HG03457 (cell line): Measurements from ENCODE around the gene PAM.

Experiments used
- ATAC-seq: cut with Tn5 transposase; IDR thresholded peaks from one replicate; pipeline ENCODE4 v1.9.1; 2021; ENCODE audit warnings: moderate number of reproducible peaks; ENCODE audit not compliant: unreplicated experiment

PAM gene

GRCh38 chr5:102777099-102777498 is 22.0 kb downstream of the PAM start:
- no peak for ATAC-seq

- peak; percentile 46 for ATAC-seq
Observed at GRCh38 chr5:102778478-102778877, 23.4 kb downstream of the PAM start.

- ATAC-seq, result no peak
Observed at GRCh38 chr5:102781359-102781758, 26.3 kb downstream of the PAM start.

- ATAC-seq, result no peak
Observed at GRCh38 chr5:102781786-102782185, 26.7 kb downstream of the PAM start.

DNA sequence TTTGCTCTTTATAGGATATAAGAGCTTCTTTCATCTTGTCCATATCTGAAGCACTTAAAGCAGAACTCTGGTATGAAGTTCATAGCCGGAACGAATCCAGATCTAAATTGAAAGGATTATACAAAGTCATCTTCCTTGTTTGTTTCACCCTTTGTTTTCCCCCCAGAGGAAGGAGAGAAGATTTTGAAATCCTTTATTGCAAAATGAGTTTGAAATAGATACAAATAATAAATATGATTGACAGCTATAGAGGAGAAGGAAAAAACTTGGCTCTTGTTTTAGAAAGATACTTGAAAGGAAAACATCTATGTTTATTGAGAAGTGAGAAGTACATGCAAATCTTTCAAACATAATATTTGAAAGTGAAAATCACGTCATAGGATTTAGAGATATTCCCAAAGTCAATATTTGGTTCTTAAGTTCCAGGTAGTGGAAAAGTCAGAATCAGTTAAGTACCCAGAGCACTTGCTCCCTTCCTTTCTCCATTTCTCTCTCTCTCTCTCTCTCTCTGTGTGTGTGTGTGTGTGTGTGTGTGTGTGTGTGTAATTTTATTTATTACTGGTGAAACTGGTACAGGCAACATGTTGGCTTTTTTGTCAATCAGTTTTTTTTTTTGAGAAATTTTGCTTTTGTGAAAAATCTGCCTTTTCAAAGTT is 27.2 kb downstream of the PAM start:
- ATAC-seq, result no peak

DNA sequence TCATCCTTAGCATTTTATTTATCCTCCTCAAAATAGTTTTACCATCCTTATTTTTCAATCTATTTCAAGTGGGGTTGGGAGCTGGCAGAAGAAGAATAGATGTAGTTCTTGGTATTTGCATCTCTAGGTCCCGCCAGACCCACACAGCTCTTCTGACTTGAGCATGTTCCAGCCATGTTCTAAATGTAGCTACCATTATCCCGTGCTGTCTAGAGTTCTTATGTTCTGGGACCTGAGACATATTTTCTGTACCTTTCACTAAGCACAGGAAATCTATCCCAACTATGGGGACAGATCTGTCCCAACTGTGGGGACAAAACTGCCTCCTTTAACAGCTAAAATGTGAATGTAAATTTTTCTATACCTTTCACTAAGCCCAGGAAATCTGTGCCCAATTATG is 32.0 kb downstream of the PAM start:
- no peak for ATAC-seq

GRCh38 chr5:102788788-102789187 is 33.7 kb downstream of the PAM start:
- ATAC-seq, result no peak

- ATAC-seq, result no peak
Observed at GRCh38 chr5:102789469-102789868, 34.4 kb downstream of the PAM start.

GRCh38 chr5:102790748-102791147 is 35.6 kb downstream of the PAM start:
- ATAC-seq, result no peak

- no peak for ATAC-seq
Observed at GRCh38 chr5:102792705-102793104, 37.6 kb downstream of the PAM start.

- no peak for ATAC-seq
Observed at GRCh38 chr5:102794047-102794446, 38.9 kb downstream of the PAM start.

DNA sequence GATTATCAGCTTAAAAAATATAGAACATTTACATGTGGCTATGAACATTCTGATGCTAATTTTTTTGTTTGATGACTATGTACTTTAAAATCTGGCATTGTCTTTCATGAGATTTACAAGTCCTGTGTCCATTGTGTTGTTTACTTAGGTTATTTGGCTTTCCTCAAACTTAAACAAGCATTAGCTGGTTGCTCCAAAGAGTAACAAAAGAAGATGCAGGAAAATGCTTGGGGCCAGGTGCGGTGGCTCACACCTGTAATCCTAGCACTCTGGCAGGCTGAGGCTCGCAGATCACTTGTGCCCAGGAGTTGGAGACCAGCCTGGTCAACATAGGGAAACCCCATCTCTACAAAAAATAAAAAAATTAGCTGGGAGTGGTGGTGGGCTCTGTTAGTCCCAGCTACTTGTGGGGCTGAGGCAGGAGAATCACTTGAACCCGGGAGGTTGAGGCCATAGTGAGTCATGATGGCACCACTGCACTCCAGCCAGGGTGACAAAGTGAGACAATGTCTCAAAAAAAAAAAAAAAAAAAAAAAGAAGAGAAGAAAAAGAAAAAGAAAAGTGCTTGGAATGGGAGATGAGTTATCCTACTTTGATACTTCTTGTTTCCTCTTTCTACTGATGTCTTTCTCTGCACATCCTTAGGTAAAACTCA is 39.7 kb downstream of the PAM start:
- ATAC-seq, result no peak

DNA sequence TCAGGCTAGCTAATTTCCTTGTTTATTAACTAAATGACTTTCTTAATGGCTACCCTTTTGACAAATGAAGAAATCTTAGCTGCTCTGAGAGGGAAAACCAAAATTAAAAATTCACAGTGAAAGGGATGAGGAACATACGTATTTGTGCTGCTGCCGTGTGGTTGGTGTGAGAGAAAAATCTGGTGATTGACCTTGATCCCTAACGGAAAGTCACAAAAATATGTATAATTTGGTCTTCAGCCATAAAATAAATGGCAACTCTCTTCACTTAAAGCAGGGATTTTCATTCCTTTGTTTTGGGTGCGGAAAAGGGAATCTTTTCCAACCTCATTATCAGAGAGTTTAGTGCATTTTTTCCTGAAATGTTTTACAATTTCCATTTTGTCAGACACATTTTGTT is 40.4 kb downstream of the PAM start:
- ATAC-seq, result no peak

GRCh38 chr5:102796009-102796408 is 40.9 kb downstream of the PAM start:
- no peak for ATAC-seq

DNA sequence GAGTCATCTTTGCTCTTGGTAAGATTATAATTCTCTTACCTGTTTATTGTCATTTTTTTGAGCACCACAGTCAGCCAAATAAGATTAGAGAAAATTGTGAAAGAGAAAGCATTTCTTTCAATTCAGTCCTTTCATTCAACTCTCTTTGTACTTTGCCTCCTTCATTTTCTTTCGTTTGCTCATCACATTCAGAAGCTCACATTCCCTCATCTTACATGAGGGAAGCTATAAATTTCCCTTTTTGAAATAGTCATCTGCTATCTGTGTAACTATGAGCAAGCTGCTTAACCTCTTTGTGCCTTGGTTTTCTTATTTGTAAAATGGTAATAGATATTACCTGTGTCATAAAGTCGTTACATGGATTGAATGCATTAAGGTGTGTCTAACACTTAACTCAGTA is 41.4 kb downstream of the PAM start:
- ATAC-seq, result no peak

GRCh38 chr5:102797322-102797884 is 42.3 kb downstream of the PAM start:
- no peak for ATAC-seq

DNA sequence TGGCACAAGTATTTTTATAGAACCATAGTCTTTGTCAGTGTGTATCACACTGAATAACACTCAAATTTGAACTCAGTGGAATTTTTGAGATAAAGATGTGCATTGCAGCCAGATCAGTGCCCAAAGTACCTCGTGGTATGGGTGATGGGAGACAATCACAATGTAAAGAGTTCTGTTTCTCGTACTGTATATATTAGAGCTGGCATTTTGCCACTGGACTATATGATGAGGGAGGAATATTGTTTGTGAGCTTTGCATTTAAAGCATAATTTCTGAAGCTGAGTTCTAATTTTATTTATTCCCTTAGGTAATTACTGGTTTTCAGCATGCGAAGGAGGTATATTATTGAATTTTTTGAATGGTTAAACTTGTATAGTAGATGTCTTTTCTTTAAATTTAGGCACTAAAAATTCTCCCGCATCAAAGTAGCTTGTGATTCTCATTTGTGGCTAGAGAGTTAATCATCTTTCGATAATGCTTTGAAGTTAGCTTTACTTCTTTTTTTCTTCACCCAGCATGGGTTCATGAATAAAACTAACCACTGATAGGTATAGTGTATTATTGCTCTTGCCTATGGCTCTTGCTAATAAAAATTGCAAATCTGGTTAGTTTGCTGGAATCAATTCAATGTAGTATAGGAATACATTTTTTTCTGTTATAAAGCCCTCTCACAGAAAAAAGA is 43.1 kb downstream of the PAM start:
- ATAC-seq, result no peak

DNA sequence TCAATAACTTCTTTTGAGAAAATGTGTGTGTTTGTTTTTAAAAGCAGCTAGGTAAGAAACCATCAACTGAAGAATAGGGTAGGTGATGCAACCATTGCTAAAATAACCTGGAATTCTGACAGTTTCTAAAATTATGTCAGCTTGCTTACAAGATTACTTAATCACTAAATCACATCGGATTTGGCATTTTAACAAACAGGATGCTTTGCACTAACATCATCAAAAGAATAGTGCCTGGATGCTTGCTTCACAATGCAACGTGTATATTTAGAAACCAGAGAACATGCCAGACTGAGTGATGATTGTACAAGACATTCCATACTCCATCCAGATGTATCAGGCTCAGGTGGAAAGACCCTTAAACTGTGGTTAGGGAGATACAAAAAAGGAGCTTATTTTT is 43.9 kb downstream of the PAM start:
- no peak for ATAC-seq

- no peak for ATAC-seq
Observed at GRCh38 chr5:102800427-102800826, 45.3 kb downstream of the PAM start.

DNA sequence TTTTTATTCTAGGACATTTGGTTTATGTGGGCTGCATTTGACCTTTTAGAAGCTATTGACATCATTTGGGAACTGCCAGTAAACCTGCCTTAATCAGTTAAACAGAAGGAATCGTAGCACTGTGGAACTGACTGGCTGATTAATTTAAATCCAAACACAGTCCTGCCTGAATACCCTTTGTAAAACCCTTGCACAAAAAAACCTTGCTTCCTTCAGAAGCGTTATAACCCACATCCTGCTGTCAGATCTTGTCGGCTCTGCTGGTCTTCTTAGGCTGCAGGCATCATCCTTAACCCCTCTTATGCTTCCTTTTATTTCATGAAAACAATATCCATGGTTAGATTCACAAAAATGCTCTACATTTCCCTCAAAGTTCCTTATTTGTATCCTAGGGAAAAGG is 46.3 kb downstream of the PAM start:
- ATAC-seq, result peak; percentile 66

DNA sequence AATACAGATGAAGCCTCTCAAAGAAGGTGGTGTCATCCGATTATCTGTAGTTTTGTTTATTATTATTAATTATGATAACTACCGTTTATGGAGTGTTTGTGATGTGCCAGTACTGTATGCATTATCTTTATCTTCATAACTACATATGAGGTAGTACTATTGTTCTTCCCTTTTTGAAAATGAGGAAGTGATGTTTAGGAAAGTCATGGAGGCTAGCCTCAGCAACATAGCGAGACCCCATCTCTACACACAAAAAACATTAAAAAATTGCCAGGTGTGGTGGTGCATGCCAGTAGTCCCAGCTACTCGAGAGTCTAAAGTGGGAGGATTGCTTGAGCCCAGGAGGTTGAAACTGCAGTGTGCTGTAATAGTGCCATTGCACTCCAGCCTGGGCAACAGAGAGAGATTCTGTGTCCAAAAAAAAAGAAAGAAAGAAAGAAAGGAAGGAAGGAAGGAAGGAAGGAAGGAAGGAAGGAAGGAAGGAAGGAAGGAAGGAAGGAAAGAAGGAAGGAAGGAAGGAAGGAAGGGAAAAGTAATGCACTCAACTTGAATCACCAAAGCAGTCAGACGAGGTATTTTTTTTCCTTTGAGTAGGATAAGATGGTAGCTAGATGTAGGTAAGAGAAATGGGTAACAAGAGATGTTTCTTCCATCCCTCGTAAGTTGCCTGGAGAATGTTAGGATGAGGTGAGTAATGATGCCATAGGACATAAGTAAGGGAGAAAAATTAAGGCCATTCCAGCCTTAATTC is 47.8 kb downstream of the PAM start:
- no peak for ATAC-seq
